Dermis microvascular lymphatic vessel endothelial cell (primary cell): Measurements from ENCODE around the gene SOX2. TPM values are rescaled to one million over a fixed set of nuclear protein-coding genes. Genes with fewer than 3 reads are reported as not detected.

Experiments
- DNase-seq, 2 donors: peaks; one replicate each; pipeline versions ENCODE4 v3.0.0 to v3.0.0-alpha.2; 2010; ENCODE audit warnings: low read depth in 2 of 2
- total RNA-seq: library from RNA; depleted of rRNA; stranded (reverse); fragments of >200 nt; gene quantifications from 2 replicates; pipeline ENCODE4 v1.2.1, GENCODE V29; 2014

Gene SOX2
- total RNA-seq = not detected in 2 replicates

GRCh38 chr3:181711325-181712135, at the start of gene SOX2:
TSS of gene SOX2 (plus strand) at chr3:181711925. CDS start at chr3:181712361, 436 bp downstream.
- peak; percentile 35 to 73 for DNase-seq

GRCh38 chr3:181683563-181683962, 28.2 kb upstream of the SOX2 start:
- no peak for DNase-seq

GRCh38 chr3:181687190-181687589, 24.5 kb upstream of the SOX2 start:
- DNase-seq = no peak

- no peak for DNase-seq
Measured at GRCh38 chr3:181687731-181688130, 24.0 kb upstream of the SOX2 start.

GRCh38 chr3:181689546-181689945, 22.2 kb upstream of the SOX2 start:
- DNase-seq = no peak

GRCh38 chr3:181690769-181691168, 21.0 kb upstream of the SOX2 start:
- DNase-seq = no peak

GRCh38 chr3:181691901-181692300, 19.8 kb upstream of the SOX2 start:
- DNase-seq = no peak

GRCh38 chr3:181692311-181693145, 19.2 kb upstream of the SOX2 start:
- DNase-seq = no peak

GRCh38 chr3:181693280-181693679, 18.4 kb upstream of the SOX2 start:
- DNase-seq = no peak

- DNase-seq = peak in 1 of 2 donors; percentile 41
Measured at GRCh38 chr3:181694805-181695660, 16.7 kb upstream of the SOX2 start.

- peak in 1 of 2 donors; percentile 36 for DNase-seq
Measured at GRCh38 chr3:181695661-181696491, 15.8 kb upstream of the SOX2 start.

GRCh38 chr3:181696626-181697230, 15.0 kb upstream of the SOX2 start:
- no peak for DNase-seq

GRCh38 chr3:181698263-181698954, 13.3 kb upstream of the SOX2 start:
- no peak for DNase-seq

- no peak for DNase-seq
Measured at GRCh38 chr3:181699171-181699903, 12.4 kb upstream of the SOX2 start.

GRCh38 chr3:181700168-181701087, 11.3 kb upstream of the SOX2 start:
- peak; percentile 59 to 81 for DNase-seq

- no peak for DNase-seq
Measured at GRCh38 chr3:181701096-181701495, 10.6 kb upstream of the SOX2 start.

GRCh38 chr3:181703601-181704420, 7.9 kb upstream of the SOX2 start:
- no peak for DNase-seq
